VCaP (cell line): ENCODE data around the gene PCSK5.

Experiments used
- H3K27ac ChIP-seq: fragments of 450-650 bp; 2 replicates; pipeline ENCODE4 v1.5.1; 2017
- TF ChIP-seq, protein P1 (sequence below): fragments of 450-650 bp; conservative IDR thresholded peaks from 2 replicates; pipeline ENCODE4 v1.5.1; 2017; ENCODE audit warnings: mild to moderate bottlenecking, moderate library complexity

Gene PCSK5

DNA sequence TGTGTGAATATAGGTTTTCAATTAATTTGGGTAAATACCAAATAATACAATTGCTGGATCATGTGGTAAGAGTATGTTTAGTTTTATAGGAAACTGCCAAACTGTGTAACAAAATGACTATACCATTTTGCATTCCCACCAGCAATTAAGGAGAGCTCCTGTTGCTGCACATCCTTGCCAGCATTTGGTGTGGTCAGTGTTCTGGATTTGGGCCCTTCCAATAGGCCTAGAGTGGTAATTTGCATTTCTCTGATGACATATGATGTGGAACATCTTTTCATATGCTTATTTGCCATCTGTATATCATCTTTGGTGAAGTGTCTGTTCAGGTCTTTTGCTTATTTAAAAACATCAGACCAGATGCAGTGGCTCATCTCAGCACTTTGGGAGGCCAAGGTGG is 515.4 kb downstream of the PCSK5 start:
- TF ChIP-seq, protein P1, sequence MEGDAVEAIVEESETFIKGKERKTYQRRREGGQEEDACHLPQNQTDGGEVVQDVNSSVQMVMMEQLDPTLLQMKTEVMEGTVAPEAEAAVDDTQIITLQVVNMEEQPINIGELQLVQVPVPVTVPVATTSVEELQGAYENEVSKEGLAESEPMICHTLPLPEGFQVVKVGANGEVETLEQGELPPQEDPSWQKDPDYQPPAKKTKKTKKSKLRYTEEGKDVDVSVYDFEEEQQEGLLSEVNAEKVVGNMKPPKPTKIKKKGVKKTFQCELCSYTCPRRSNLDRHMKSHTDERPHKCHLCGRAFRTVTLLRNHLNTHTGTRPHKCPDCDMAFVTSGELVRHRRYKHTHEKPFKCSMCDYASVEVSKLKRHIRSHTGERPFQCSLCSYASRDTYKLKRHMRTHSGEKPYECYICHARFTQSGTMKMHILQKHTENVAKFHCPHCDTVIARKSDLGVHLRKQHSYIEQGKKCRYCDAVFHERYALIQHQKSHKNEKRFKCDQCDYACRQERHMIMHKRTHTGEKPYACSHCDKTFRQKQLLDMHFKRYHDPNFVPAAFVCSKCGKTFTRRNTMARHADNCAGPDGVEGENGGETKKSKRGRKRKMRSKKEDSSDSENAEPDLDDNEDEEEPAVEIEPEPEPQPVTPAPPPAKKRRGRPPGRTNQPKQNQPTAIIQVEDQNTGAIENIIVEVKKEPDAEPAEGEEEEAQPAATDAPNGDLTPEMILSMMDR: no peak
- H3K27ac ChIP-seq: no peak overlapping the region
